HepG2 (cell line): ENCODE data around the gene OSBPL10. TPM values are rescaled to one million over a fixed set of nuclear protein-coding genes. Genes with fewer than 3 reads are reported as not detected.

Experiments
- CBX5 ChIP-seq: sonication (generic); formaldehyde crosslinking; IDR thresholded peaks from 2 replicates; pipeline ENCODE4 v1.4.0; 2020; ENCODE audit warnings: missing genetic modification reagents, borderline replicate concordance
- CEBPG ChIP-seq: IDR thresholded peaks from 2 replicates; pipeline ENCODE4 v1.6.1; 2016
- FOXK2 ChIP-seq: fragments of 450-650 bp; IDR thresholded peaks from 2 replicates; pipeline ENCODE4 v1.6.1; 2016
- HOXA7 ChIP-seq: sonication (generic); formaldehyde crosslinking; IDR thresholded peaks from 2 replicates; pipeline ENCODE4 v1.8.1; 2022; ENCODE audit warnings: mild to moderate bottlenecking, missing genetic modification reagents, moderate library complexity
- MAFG ChIP-seq: sonication (generic); formaldehyde crosslinking; IDR thresholded peaks from 2 replicates; pipeline ENCODE4 v1.5.1; 2020; ENCODE audit warnings: mild to moderate bottlenecking, missing genetic modification reagents
- PHF5A ChIP-seq: IDR thresholded peaks from one replicate; pipeline ENCODE4 v1.6.1; 2018; ENCODE audit warnings: low read depth, missing genetic modification reagents; ENCODE audit not compliant: unreplicated experiment
- RARA ChIP-seq: IDR thresholded peaks from 2 replicates; pipeline ENCODE4 v1.6.1; 2016; ENCODE audit warnings: missing genetic modification reagents, missing compliant biosample characterization
- RXRA ChIP-seq: sonication (generic); formaldehyde crosslinking; IDR thresholded peaks from 2 replicates; pipeline ENCODE4 v1.5.1; 2020; ENCODE audit warnings: missing genetic modification reagents
- SAFB2 ChIP-seq: sonication (generic); formaldehyde crosslinking; IDR thresholded peaks from 2 replicates; pipeline ENCODE4 v1.5.1; 2020; ENCODE audit warnings: missing genetic modification reagents, low read depth, mild to moderate bottlenecking, borderline replicate concordance
- SNAI1 ChIP-seq: sonication (generic); formaldehyde crosslinking; IDR thresholded peaks from 2 replicates; pipeline ENCODE4 v1.5.0; 2020; ENCODE audit warnings: mild to moderate bottlenecking, missing genetic modification reagents, borderline replicate concordance
- TAF1 ChIP-seq: sonication (generic); formaldehyde crosslinking; IDR thresholded peaks from 2 replicates; pipeline ENCODE4 v1.4.0; 2020; ENCODE audit warnings: missing genetic modification reagents
- ZNF142 ChIP-seq: sonication (generic); formaldehyde crosslinking; IDR thresholded peaks from 2 replicates; pipeline ENCODE4 v1.4.0; 2020; ENCODE audit warnings: missing genetic modification reagents
- ZNF331 ChIP-seq: sonication (generic); formaldehyde crosslinking; IDR thresholded peaks from 2 replicates; pipeline ENCODE4 v1.4.0; 2020; ENCODE audit warnings: missing genetic modification reagents
- ZNF503 ChIP-seq: sonication (generic); formaldehyde crosslinking; IDR thresholded peaks from 2 replicates; pipeline ENCODE4 v1.4.0; 2020; ENCODE audit warnings: missing genetic modification reagents
- ZNF557 ChIP-seq: sonication (generic); formaldehyde crosslinking; IDR thresholded peaks from 2 replicates; pipeline ENCODE4 v1.4.0; 2020; ENCODE audit warnings: missing genetic modification reagents
- ZNF879 ChIP-seq: sonication (generic); formaldehyde crosslinking; IDR thresholded peaks from 2 replicates; pipeline ENCODE4 v1.8.1; 2023; ENCODE audit warnings: missing genetic modification reagents
- polyA plus RNA-seq, 8 experiments: library from polyadenylated mRNA; depleted of rRNA in 3 of 8; stranded (reverse) in 7 of 8; unstranded in 1 of 8; fragments of >200 nt; fragmentation: Illumina TruSeq in 4 of 8; extraction: Trizol in 4 of 8; gene quantifications; 2 replicates each; pipeline versions ENCODE4 v1.2.1 to v1.2.3, GENCODE V29; 2011 to 2016; ENCODE audit warnings: low read depth in 4 of 8, missing spikeins in 1 of 8, mixed read lengths in 1 of 8; ENCODE audit not compliant: insufficient read depth in 1 of 8
- total RNA-seq, 5 experiments: library from RNA; depleted of rRNA; stranded (reverse); fragments of >200 nt; fragmentation: Illumina TruSeq; extraction: Trizol; gene quantifications; 2 replicates each; pipeline ENCODE4 v1.2.3, GENCODE V29; 2016; ENCODE audit warnings: low read depth in 1 of 5

Gene OSBPL10
- total and polyA plus RNA-seq, 2 of the 13 experiments (the other 11 are each of a cell fraction or from before 2014, with no cell fraction given): 10.3 to 28.6 TPM

- TF ChIP-seq SNAI1 (CRISPR knock-in tag): no peak
- no peak for TF ChIP-seq RARA (CRISPR knock-in tag)
- no peak for TF ChIP-seq SAFB2
- no peak for TF ChIP-seq CBX5 (CRISPR knock-in tag)
- no peak for TF ChIP-seq RXRA (CRISPR knock-in tag)
- TF ChIP-seq TAF1 (CRISPR knock-in tag): no peak
- TF ChIP-seq HOXA7 (CRISPR knock-in tag): no peak
- TF ChIP-seq ZNF557 (CRISPR knock-in tag): no peak
- TF ChIP-seq FOXK2: no peak
- TF ChIP-seq ZNF879: no peak
- TF ChIP-seq PHF5A (CRISPR knock-in tag): no peak
- no peak for TF ChIP-seq CEBPG (CRISPR knock-in tag)
- no peak for TF ChIP-seq ZNF331 (CRISPR knock-in tag)
- no peak for TF ChIP-seq ZNF503 (CRISPR knock-in tag)
- TF ChIP-seq MAFG: no peak
- no peak for TF ChIP-seq ZNF142
These were observed 98.6 kb downstream of the OSBPL10 start (continued) for GRCh38 chr3:31882431-31882830.
